Neural cell (in vitro differentiated cells): ENCODE data around the gene NANOS3.

Experiments used
- POLR2AphosphoS5 ChIP-seq: IDR thresholded peaks from 2 replicates; pipeline ENCODE4 v1.6.1; 2012
- SMC3 ChIP-seq: fragments of 450-650 bp; conservative IDR thresholded peaks from 2 replicates; pipeline ENCODE4 v1.6.1; 2014; ENCODE audit warnings: antibody characterized with exemption, mild to moderate bottlenecking, moderate library complexity; ENCODE audit not compliant: poor library complexity
- TAF1 ChIP-seq: IDR thresholded peaks from 2 replicates; pipeline ENCODE4 v1.6.1; 2012; ENCODE audit warnings: low read depth
- TF ChIP-seq, protein P1 (sequence below): fragments of 450-650 bp; IDR thresholded peaks from 2 replicates; pipeline ENCODE4 v1.5.1; 2014; ENCODE audit warnings: antibody characterized with exemption, mild to moderate bottlenecking, moderate library complexity; ENCODE audit not compliant: poor library complexity, severe bottlenecking
- TF ChIP-seq, protein P2 (sequence below): IDR thresholded peaks from 2 replicates; pipeline ENCODE4 v1.6.1; 2012; ENCODE audit warnings: borderline replicate concordance

DNA sequence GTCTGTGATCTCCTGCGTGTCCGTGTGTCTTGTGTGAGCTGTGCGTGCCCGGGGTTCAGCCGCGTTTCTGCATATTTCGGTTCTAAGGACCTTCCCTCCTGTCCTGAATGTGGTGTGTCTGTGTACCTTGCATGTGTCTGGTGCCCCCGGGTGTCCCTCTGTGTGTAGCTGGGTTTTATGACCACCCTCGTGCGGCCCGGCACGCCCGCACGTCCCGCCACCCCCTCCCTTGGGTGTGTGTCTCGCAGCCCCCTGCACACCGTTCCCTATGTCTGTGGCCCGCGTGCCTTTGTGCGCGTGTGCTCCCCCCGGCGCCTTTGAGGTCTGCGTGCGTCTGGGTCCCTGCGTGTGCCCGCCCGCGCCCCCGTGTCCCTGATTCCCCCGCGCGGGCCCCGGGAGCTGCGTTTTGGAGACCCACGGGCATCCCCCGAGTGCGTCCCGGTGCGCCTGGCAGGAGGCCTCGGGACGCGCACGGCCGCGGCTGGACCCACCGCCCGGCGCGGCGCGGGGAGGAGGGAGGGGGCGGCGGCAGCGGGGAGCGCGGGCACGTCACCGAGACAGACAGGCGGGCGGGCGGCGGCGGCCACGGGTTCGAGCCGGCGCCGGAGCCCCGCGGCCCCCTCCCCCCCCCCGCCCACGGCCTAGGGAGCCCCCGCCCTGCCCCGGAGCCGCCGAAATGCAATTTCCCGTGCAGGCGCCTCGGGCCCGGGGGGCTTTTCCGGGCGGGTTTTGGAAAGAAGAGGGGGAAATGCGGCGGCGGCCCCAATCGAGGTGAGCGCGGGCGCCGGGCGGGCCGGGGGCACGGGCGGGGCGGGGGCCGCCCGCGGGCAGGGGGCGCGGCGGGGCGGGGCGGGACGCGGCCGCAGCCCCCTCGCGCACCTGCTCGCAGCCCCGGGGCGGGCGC is 12.0 kb upstream of the NANOS3 start:
- TF ChIP-seq, protein P1, sequence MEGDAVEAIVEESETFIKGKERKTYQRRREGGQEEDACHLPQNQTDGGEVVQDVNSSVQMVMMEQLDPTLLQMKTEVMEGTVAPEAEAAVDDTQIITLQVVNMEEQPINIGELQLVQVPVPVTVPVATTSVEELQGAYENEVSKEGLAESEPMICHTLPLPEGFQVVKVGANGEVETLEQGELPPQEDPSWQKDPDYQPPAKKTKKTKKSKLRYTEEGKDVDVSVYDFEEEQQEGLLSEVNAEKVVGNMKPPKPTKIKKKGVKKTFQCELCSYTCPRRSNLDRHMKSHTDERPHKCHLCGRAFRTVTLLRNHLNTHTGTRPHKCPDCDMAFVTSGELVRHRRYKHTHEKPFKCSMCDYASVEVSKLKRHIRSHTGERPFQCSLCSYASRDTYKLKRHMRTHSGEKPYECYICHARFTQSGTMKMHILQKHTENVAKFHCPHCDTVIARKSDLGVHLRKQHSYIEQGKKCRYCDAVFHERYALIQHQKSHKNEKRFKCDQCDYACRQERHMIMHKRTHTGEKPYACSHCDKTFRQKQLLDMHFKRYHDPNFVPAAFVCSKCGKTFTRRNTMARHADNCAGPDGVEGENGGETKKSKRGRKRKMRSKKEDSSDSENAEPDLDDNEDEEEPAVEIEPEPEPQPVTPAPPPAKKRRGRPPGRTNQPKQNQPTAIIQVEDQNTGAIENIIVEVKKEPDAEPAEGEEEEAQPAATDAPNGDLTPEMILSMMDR: no peak
- TF ChIP-seq POLR2AphosphoS5 (no peak), TAF1 (no peak), SMC3 (no peak)
- TF ChIP-seq, protein P2, sequence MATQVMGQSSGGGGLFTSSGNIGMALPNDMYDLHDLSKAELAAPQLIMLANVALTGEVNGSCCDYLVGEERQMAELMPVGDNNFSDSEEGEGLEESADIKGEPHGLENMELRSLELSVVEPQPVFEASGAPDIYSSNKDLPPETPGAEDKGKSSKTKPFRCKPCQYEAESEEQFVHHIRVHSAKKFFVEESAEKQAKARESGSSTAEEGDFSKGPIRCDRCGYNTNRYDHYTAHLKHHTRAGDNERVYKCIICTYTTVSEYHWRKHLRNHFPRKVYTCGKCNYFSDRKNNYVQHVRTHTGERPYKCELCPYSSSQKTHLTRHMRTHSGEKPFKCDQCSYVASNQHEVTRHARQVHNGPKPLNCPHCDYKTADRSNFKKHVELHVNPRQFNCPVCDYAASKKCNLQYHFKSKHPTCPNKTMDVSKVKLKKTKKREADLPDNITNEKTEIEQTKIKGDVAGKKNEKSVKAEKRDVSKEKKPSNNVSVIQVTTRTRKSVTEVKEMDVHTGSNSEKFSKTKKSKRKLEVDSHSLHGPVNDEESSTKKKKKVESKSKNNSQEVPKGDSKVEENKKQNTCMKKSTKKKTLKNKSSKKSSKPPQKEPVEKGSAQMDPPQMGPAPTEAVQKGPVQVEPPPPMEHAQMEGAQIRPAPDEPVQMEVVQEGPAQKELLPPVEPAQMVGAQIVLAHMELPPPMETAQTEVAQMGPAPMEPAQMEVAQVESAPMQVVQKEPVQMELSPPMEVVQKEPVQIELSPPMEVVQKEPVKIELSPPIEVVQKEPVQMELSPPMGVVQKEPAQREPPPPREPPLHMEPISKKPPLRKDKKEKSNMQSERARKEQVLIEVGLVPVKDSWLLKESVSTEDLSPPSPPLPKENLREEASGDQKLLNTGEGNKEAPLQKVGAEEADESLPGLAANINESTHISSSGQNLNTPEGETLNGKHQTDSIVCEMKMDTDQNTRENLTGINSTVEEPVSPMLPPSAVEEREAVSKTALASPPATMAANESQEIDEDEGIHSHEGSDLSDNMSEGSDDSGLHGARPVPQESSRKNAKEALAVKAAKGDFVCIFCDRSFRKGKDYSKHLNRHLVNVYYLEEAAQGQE: no peak
